Germinal center (tissue), 1 donor: ENCODE data around the gene THRSP.
"Not testable (repeated sequence)": the region's sequence is repeated elsewhere in the genome, so short reads cannot be mapped to it uniquely, and the experiment has no call there.

ENCODE experiments used
- DNase-seq: peaks from one replicate; pipeline ENCODE4 v3.0.0; 2012; ENCODE audit warnings: mixed read lengths, low spot score

The THRSP gene

GRCh38 chr11:78066471-78066870 lies 2.8 kb downstream of the THRSP start:
- no peak for DNase-seq

DNA sequence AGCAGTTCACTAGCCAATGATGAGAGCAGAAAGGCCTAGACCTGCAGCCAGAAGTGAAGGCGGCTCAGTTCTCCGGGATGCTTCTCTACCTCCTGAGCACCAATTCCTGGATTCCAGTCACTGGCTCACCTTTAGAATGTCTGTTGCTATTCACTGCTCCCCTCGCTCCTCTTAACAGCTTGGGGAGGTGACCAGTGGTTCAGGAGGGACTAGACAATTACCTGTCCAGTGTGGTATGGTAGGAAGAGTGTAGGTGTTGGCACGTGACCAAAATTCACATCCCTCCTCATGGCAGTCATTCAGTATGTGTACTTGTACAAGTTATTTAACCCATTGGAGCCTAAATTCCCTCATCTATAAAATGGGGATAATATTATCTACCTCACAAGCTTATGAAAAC lies 4.0 kb downstream of the THRSP start:
- no peak for DNase-seq

DNA sequence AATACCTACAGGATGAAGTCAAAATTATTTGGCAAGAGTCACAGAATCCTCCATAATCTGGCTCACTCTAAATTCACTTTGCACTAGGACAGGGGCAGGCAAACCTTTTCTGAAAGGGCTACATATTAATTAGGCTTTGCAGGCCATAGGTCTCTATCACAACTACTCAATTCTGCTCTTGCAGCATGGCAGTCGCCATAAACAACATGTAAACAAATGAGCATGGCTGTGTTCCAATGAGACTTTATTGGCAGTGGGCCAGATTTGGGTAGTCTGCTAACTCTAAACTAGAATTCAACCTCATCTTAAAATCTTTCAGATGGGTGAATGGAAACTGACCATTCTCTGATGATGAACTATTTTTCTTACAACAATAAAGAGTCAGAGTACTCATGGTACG lies 5.8 kb downstream of the THRSP start:
- DNase-seq = no peak

DNA sequence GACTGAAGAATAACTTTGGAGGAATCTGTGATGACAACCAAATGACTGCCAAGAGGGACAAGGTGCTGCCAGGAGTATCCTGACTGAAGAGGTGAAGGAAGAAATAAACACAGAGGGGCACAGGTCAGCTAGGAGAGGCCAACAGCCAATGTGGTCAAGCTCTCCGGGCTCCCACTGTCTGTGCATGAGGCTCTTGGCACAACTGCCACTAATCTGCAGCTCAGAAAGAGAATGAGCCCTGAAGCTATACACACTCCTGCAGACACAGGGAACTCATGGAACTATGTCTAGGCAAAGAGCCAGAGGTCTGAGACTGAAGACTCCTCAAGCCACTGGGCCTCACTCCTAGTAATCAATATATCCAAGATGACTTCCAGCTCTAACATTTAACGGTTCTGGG lies 7.0 kb downstream of the THRSP start:
- no peak for DNase-seq

GRCh38 chr11:78071717-78072116 lies 8.1 kb downstream of the THRSP start:
- DNase-seq = no peak

- DNase-seq = no peak
Measured at GRCh38 chr11:78072455-78072854, 8.8 kb downstream of the THRSP start.

GRCh38 chr11:78074756-78075155 lies 11.1 kb downstream of the THRSP start:
- DNase-seq = no peak

DNA sequence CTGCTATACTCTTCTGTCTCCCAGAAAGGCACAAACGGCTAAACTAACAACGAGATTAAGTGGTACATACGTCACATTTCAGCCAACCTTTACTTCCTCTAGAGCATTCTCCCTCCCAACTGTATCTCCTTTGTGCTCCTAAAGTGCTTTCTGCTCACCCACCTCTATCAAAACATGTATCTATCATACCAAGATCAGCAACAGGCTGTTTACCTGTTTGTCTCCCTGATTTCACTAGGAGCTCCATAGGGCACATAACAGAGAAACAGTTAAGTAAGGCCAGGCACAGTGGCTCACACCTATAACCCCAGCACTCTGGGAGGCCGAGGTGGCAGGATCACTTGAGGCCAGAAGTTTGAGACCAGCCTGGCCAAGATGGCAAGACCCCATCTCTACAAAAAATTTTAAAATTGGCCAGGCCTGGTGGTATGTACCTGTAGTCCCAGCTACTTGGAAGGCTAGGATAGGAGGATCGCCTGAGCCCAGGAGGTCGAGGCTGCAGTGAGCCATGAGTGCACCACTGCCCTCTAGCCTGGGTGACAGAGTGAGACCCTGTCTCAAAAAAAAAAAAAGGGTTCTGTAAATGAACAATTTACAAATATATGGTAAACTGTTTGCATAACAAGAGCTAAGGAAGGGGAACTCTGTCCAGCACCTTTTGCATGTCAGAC lies 13.2 kb downstream of the THRSP start:
- no peak for DNase-seq

DNA sequence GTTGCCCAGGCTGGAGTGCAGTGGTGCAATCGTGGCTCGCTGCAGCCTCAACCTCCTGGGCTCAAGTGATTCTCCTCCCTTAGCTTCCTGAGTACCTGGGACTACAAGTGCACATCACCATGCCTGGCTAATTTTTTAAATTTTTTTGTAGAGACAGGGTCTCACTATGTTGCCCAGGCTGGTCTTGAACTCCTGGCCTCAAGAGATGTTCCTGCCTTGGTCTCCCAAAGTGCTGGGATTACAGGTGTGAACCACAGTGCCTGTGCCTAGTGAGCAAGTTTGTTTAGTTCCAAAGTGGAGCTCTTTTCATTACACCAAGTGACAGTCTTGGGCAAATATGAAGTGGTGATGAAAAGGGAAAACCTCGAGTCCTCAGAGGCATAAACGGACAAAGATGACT lies 13.9 kb downstream of the THRSP start:
- not testable (repeated sequence) for DNase-seq

DNA sequence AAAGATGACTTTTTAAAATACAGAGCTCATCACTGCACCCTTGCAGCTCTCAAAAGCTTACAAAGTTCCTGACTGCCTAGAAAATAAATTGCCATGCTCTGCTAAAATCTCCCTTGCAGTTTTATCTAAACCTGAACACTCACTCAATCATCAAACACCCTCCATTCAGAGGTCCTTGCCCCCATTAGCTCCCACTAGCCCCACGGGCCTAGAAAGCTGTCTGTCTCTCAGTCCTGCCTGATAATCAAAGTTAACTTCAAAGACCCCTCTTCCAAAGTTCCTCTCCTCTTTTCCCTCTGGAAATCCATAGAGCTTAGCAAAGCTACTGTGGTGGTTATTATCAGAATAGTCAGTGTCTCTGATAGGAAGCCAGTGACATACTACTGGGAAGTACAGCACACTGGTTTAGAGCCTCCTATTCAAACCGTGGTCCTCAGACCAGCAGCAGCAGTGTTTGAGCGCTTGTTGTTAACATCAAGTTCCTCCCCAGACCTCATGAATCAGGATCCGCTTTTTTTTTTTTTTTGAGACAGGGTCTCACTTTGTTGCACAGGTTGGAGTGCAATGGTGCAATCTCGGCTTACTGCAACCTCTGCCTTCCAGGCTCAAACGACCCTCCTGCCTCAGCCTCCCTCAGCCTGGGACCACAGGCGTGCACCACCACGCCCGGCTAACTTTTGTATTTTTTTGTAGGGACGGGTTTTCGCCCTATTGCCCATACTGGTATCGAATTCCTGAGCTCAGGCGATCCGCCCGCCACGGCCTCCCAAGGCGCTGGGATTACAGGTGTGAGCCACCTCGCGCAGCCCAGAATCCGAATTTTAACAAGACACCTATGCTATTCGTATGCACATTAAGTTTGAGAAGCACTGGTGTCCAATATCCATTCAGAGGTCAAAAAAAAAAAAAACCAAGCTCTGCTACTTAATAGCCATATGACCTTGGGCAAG lies 14.8 kb downstream of the THRSP start:
- no peak for DNase-seq

GRCh38 chr11:78079232-78080083 lies 15.8 kb downstream of the THRSP start, which contains the start of gene NDUFC2:
NDUFC2 (minus strand) TSS chr11:78079862; CDS start chr11:78079744, 118 bp downstream.
- DNase-seq = peak; percentile 58

- DNase-seq = no peak
Measured at GRCh38 chr11:78080084-78080817, 16.6 kb downstream of the THRSP start.

DNA sequence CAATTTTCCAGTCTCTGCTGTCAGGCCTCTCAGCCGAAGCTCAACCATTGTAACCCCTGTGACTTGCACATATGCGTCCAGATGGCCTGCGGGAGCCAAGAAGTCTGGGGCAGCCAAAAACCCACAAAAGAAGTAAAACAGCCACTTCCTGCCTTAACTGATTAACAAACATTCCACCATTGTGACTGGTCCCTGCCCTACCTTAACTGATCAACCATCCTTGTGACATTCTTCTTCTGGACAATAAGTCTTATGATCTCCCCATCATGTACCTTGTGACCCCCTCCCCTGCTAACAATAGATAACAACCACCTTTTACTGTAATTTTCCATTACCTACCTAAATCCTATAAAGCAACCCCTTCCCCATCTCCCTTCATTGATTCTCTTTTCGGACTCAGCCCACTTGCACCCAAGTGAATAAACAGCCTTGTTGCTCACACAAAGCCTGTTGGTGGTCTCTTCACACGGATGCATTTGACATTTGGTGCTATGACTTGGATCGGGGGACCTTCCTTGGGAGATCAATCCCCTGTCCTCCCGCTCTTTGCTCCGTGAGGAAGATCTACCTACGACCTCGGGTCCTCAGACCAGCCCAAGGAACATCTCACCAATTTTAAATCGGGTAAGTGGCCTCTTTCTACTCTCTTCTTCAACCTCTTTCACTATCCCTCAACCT lies 17.3 kb downstream of the THRSP start:
- no peak for DNase-seq

GRCh38 chr11:78081583-78081982 lies 17.9 kb downstream of the THRSP start:
- no peak for DNase-seq

DNA sequence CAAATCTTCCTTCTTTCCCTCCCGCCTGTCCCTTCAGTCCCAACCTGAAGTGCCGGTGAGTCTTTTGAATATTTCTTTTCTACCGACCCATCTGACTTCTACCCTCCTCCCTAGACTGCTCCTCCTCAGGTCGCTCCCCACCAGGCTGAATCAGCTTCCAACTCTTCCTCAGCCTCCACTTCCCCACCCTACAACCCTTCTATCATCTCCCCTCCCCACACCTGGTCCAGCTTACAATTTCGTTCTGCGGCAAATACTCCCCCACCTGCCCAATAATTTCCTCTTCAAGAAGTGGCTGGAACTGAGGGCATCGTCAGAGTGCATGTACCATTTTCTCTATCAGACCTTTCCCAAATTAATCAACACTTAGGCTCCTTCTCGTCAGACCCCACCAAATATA lies 18.5 kb downstream of the THRSP start:
- no peak for DNase-seq

DNA sequence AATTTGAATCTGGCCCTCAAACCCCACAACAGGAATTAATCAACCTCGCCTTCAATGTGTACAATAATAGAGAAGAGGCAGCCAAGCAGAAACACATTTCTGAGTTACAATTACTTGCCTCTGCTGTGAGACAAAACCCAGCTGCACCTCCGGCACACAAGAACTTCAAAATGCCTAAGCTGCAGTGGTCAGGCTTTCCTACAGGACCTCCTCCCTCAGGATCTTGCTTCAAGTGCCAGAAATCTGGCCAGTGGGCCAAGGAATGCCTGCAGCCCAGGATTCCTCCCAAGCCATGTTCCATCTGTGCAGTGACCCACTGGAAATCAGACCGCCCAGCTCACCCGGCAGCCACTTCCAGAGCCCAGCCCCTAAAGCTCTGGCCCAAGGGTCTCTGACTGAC lies 19.4 kb downstream of the THRSP start:
- no peak for DNase-seq

DNA sequence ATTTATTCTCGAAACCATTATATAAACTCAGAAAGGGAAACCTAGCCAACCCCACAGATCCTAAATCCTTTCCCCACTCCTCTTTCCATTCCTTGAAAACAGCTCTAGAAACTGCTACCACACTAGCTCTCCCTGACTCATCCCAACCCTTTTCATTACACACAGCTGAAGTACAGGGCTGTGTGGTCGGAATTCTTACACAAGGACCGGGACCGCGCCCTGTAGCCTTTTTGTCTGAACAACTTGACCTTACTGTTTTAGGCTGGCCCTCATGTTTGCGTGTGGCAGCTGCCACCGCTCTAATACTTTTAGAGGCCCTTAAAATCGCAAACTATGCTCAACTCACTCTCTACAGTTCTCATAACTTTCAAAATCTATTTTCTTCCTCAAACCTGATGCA lies 20.8 kb downstream of the THRSP start:
- DNase-seq = not testable (repeated sequence)

- no peak for DNase-seq
Measured at GRCh38 chr11:78085972-78086371, 22.3 kb downstream of the THRSP start.

- not testable (repeated sequence) for DNase-seq
Measured at GRCh38 chr11:78086521-78087074, 22.9 kb downstream of the THRSP start.

DNA sequence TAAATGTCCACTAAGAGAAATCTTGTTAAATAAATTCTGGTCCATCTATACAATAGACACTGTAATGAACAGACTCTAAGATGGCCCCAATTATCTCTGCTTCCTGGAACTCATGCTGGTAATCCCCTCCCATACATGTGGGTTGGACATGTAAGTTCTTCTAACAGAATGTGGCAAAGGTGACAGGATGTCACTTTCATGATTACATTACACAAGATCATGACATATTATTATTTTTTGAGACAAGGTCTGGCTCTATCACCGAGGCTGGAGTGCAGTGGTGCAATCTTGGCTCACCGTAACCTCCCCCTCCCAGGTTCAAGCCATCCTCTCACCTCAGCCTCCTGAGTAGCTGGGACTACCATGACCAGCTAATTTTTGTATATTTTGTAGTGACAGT lies 30.6 kb downstream of the THRSP start:
- DNase-seq = no peak
